Measurements from ENCODE around the gene C6orf52.

C6orf52 gene

DNA sequence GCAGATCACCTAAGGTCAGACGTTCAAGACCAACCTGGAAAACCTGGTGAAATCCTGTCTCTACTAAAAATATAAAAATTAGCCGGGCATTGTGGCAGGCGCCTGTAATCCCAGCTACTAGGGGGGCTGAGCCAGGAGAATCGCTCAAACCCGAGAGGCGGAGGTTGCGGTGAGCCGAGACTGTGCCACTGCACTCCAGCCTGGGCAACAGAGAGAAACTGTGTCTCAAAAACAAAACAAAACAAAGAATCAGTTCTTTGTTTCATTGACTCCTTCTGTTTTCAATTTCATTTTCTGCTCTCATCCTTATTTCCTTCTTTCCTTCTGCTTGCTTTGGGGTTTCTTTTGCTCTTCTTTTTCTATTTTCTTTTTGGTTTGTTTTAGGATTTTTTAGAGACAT lies 19.5 kb upstream of the C6orf52 start:
- H3K4me3 ChIP-seq (ENCODE audit: low read depth, low read length) = no peak overlapping the region
- no peak for TF ChIP-seq CTCF (IDR thresholded peaks at IDR 0.05; ENCODE audit: low read depth, low read length, missing control alignments)
- DNase-seq (ENCODE audit: low read depth) = no peak
- in situ Hi-C loops (cut with HindIII; ENCODE audit: low sequenced_read_pairs) = no loop called here

DNA sequence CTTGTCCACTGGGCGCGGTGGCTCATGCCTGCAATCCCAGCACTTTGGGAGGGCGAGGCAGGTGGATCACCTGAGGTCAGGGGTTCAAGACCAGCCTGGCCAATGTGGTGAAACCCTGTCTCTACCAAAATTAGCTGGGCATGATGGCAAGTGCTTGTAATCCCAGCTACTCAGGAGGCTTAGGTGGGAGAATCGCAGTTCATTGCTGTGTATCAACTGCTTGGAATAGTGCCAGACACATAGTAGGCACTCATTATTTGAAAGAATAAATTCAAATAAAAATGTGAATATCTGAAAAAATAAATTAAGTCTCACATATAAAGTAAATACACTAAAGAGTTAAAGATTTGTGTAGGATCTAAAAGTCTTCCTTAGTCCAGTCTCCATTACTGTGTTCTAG lies 2.2 kb upstream of the C6orf52 start:
- no peak for TF ChIP-seq CTCF (IDR thresholded peaks at IDR 0.05; ENCODE audit: low read depth, low read length, missing control alignments)
- H3K4me3 ChIP-seq (ENCODE audit: low read depth, low read length) = no peak overlapping the region
- in situ Hi-C loops (cut with HindIII; ENCODE audit: low sequenced_read_pairs) = loop anchor here (25.0 kb wide), 1 partner anchor 109 kb away; no protein-coding TSS in a partner anchor
- no peak for DNase-seq (ENCODE audit: low read depth)

GRCh38 chr6:10695086-10695657 lies 756 bp upstream of the C6orf52 start:
- H3K4me3 ChIP-seq (ENCODE audit: low read depth, low read length) = peak overlapping the region; percentile 96
- in situ Hi-C loops (cut with HindIII; ENCODE audit: low sequenced_read_pairs) = loop anchor here (25.0 kb wide), 1 partner anchor 108 kb away; no protein-coding TSS in a partner anchor
- DNase-seq (ENCODE audit: low read depth) = no peak
- TF ChIP-seq CTCF (IDR thresholded peaks at IDR 0.05; ENCODE audit: low read depth, low read length, missing control alignments) = no peak

- in situ Hi-C loops (cut with HindIII; ENCODE audit: low sequenced_read_pairs) = loop anchor here (25.0 kb wide), 1 partner anchor 106 kb away; no protein-coding TSS in a partner anchor
- no peak for DNase-seq (ENCODE audit: low read depth)
- peak overlapping the region; percentile 96 for H3K4me3 ChIP-seq (ENCODE audit: low read depth, low read length)
- TF ChIP-seq CTCF (IDR thresholded peaks at IDR 0.05; ENCODE audit: low read depth, low read length, missing control alignments) = no peak
These were observed 1.4 kb downstream of the C6orf52 start for GRCh38 chr6:10692965-10693538.

DNA sequence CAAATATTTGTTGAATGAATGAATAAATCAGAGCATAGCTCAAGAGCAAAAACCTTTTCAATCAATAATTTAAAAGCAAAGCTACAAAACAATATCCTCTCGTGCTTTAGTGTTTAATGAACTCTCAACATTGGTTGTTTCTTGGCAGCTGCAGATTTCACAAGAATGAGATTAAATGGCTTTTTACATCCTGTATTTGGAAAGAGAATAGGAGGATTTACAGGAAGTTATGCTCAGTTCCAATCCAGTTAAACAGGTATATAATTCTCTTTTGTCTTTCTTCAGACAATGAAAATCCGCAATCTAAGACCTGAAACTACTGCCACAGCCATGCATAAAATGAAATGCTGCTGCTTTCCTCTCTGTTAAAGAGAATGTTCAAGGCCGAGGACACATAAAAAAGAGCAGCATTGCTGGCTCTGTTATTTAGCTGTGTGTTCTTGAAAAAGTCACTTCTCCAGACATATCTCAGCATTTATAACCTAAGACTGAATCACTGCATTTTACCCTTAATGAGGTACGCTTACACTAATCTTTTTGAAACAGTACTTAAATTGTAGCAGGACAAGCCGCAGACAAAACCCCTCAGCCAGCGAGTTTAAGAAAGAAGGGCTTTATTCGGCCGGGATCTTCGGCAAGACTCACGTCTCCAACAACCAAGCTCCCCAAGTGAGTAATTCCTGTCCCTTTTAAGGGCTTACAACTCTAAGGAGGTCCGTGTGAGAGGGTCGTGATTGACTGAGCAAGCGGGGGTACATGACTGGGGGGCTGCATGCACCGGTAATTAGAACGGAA lies 3.6 kb downstream of the C6orf52 start:
- DNase-seq (ENCODE audit: low read depth) = no peak
- no peak overlapping the region for H3K4me3 ChIP-seq (ENCODE audit: low read depth, low read length)
- in situ Hi-C loops (cut with HindIII; ENCODE audit: low sequenced_read_pairs) = loop anchor here (25.0 kb wide), 1 partner anchor 104 kb away; no protein-coding TSS in a partner anchor
- no peak for TF ChIP-seq CTCF (IDR thresholded peaks at IDR 0.05; ENCODE audit: low read depth, low read length, missing control alignments)

DNA sequence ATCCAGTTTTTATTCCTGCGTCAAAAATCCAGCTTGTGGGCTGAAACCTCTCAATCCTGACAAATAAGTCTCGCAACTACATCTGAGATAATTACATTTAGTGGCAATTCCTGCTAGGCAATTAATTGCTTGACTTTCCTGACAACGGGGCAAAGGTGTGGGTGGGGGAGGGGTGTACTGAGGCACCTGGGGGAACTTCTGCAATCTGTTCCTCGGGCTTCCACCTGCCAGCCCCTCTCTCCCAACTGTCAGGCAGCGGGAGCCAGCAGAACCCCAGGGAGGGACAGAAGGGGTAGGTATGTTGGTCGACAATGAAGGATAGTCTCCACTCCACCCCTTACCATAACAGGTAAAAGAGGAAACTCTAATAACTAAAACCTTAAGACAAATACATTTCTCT lies 6.8 kb downstream of the C6orf52 start:
- no peak overlapping the region for H3K4me3 ChIP-seq (ENCODE audit: low read depth, low read length)
- no peak for TF ChIP-seq CTCF (IDR thresholded peaks at IDR 0.05; ENCODE audit: low read depth, low read length, missing control alignments)
- in situ Hi-C loops (cut with HindIII; ENCODE audit: low sequenced_read_pairs) = loop anchor here (25.0 kb wide), 1 partner anchor 100 kb away; no protein-coding TSS in a partner anchor
- DNase-seq (ENCODE audit: low read depth) = no peak

Data from astrocyte of the cerebellum (primary cell).